PC-9 (cell line): ENCODE measurements around the gene NOS1. TPM values are rescaled to one million over a fixed set of nuclear protein-coding genes. Genes with fewer than 3 reads are reported as not detected.

ENCODE experiments used
- BruUV-seq: library from RNA; stranded (reverse); fragments of 400-500 nt; replicated peaks from 2 replicates; lab custom pipeline; 2021; lab: Mats Ljungman, UMichigan
- CTCF ChIA-PET: fragments of 300-600 bp; sonication (Branson Sonifier 250); formaldehyde crosslinking; loops from one replicate; lab custom pipeline; 2022; ENCODE audit warnings: antibody characterized with exemption; lab: Charles Lee
- POLR2A ChIA-PET: fragments of 300-600 bp; sonication (Branson Sonifier 250); formaldehyde crosslinking; loops from one replicate; lab custom pipeline; 2022; ENCODE audit warnings: antibody characterized with exemption; ENCODE audit not compliant: unreplicated experiment; lab: Charles Lee
- DNase-seq, 2 experiments: peaks; one replicate each; pipeline versions ENCODE4 v3.0.0 to v3.0.0-alpha.2; 2015 to 2022; ENCODE audit warnings: mixed read lengths in 1 of 2
- H2AFZ ChIP-seq: fragments of 200-600 bp; sonication (generic); 2 replicates; pipeline ENCODE4 v1.8.1; 2017; ENCODE audit warnings: antibody characterized with exemption
- H3F3A ChIP-seq: fragments of 200-600 bp; sonication (generic); 2 replicates; pipeline ENCODE4 v1.8.1; 2017; ENCODE audit warnings: antibody characterized with exemption, mild to moderate bottlenecking, low read depth; ENCODE audit not compliant: insufficient read depth
- H3K27ac ChIP-seq: fragments of 200-600 bp; sonication (generic); 2 replicates; pipeline ENCODE4 v1.6.1; 2016; ENCODE audit warnings: mixed run types
- H3K27me3 ChIP-seq: fragments of 200-600 bp; sonication (generic); 2 replicates; pipeline ENCODE4 v1.6.1; 2016; ENCODE audit warnings: low read depth, mixed run types; ENCODE audit not compliant: insufficient read depth
- H3K36me3 ChIP-seq: fragments of 200-600 bp; sonication (generic); 2 replicates; pipeline ENCODE4 v1.6.1; 2016; ENCODE audit warnings: low read depth, mixed run types
- H3K4me1 ChIP-seq: fragments of 200-600 bp; sonication (generic); replicated peaks from 2 replicates; pipeline ENCODE4 v1.6.1; 2016; ENCODE audit warnings: mixed run types; ENCODE audit not compliant: insufficient read depth
- H3K4me2 ChIP-seq: fragments of 200-600 bp; sonication (generic); 2 replicates; pipeline ENCODE4 v1.6.1; 2017; ENCODE audit warnings: mixed run types
- H3K4me3 ChIP-seq: fragments of 200-600 bp; sonication (generic); 2 replicates; pipeline ENCODE4 v1.6.1; 2016; ENCODE audit warnings: mixed run types
- H3K79me2 ChIP-seq: fragments of 200-600 bp; sonication (generic); 2 replicates; pipeline ENCODE4 v1.6.1; 2017; ENCODE audit warnings: low read depth, mixed run types
- H3K9me2 ChIP-seq: fragments of 200-600 bp; sonication (generic); 2 replicates; pipeline ENCODE4 v1.8.1; 2017; ENCODE audit warnings: mild to moderate bottlenecking; ENCODE audit not compliant: insufficient read depth
- H3K9me3 ChIP-seq: fragments of 200-600 bp; sonication (generic); 2 replicates; pipeline ENCODE4 v1.8.1; 2016; ENCODE audit warnings: low read depth; ENCODE audit not compliant: insufficient read depth
- H4K20me1 ChIP-seq: fragments of 200-600 bp; sonication (generic); 2 replicates; pipeline ENCODE4 v1.8.1; 2017; ENCODE audit not compliant: insufficient read depth
- CTCF ChIP-seq: fragments of 200-600 bp; sonication (generic); conservative IDR thresholded peaks from 2 replicates; pipeline ENCODE4 v1.6.1; 2017; ENCODE audit warnings: mixed run types, antibody characterized with exemption, mild to moderate bottlenecking, moderate library complexity
- EZH2 ChIP-seq: fragments of 200-600 bp; sonication (generic); IDR thresholded peaks from 2 replicates; pipeline ENCODE4 v1.8.0; 2017; ENCODE audit warnings: antibody characterized with exemption, low read depth
- intact Hi-C: fragments of 100-400 bp; cut with micrococcal nuclease; formaldehyde crosslinking; loops from one replicate; pipeline ENCODE4 v1.10.0; 2022; ENCODE audit not compliant: unreplicated experiment
- total RNA-seq: library from RNA; stranded (reverse); gene quantifications from 2 replicates; pipeline ENCODE4 v1.2.3, GENCODE V29; 2021

NOS1 gene
- total RNA-seq, 1 experiment from 2014 or later = not detected

GRCh38 chr12:117330441-117331113 lies 30.8 kb downstream of the NOS1 start:
- H3K4me2 ChIP-seq = no peak overlapping the region
- no TSS peak for BruUV-seq
- no peak for DNase-seq
- H3K79me2 ChIP-seq = no peaks in the 10 kb centered on the region
- ChIA-PET POLR2A (no interaction called here), CTCF (no interaction called here)
- no peaks in the 10 kb centered on the region for H3K9me2 ChIP-seq
- intact Hi-C loops = no loop called here
- peaks cover 100% of the 10 kb centered on the region for H3K27me3 ChIP-seq
- TF ChIP-seq CTCF = no peak
- TF ChIP-seq EZH2 = no peak
- no peaks in the 10 kb centered on the region for H3F3A ChIP-seq
- no peaks in the 10 kb centered on the region for H4K20me1 ChIP-seq
- H3K4me3 ChIP-seq = no peak overlapping the region
- H3K27ac ChIP-seq = no peak overlapping the region
- no peak overlapping the region for H2AFZ ChIP-seq
- H3K4me1 ChIP-seq = no peaks in the 10 kb centered on the region
- no peaks in the 10 kb centered on the region for H3K36me3 ChIP-seq
- H3K9me3 ChIP-seq = no peaks in the 10 kb centered on the region

- ChIA-PET CTCF (no interaction called here), POLR2A (no interaction called here)
- Histone ChIP-seq H3K27me3 (peaks cover 100% of the 10 kb centered on the region), H3F3A (no peaks in the 10 kb centered on the region), H3K4me1 (no peaks in the 10 kb centered on the region), H3K4me3 (no peak overlapping the region), H3K4me2 (no peak overlapping the region), H3K9me2 (no peaks in the 10 kb centered on the region), H2AFZ (no peak overlapping the region), H3K27ac (no peak overlapping the region), H3K9me3 (no peaks in the 10 kb centered on the region), H3K36me3 (no peaks in the 10 kb centered on the region), H4K20me1 (no peaks in the 10 kb centered on the region), H3K79me2 (no peaks in the 10 kb centered on the region)
- DNase-seq = no peak
- BruUV-seq = no TSS peak
- intact Hi-C loops = no loop called here
- no peak for TF ChIP-seq CTCF
- no peak for TF ChIP-seq EZH2
Measured at GRCh38 chr12:117329756-117330155, 31.7 kb downstream of the NOS1 start.

DNA sequence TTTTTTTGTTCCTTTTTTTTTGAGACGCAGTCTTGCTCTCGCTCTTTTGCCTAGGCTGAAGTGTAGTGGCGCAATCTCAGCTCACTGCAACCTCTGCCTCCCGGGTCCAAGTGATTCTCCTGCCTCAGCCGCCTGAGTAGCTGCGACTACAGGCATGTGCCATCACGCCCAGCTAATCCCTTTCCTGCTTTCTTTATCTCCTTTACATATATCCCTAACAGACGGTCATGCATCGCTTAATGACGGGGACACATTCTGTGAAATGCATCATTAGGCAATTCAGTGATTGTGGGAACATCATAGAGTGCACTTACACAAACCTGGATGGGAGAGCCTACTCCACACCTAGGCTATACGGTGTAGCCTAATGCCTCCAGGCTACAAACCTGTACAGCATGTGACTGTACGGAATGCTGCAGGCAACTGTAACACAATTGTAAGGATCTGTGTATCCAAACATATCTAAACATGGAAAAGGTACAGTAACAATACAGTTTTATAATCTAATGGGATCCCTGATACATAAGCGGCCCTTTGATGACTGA lies 32.8 kb downstream of the NOS1 start:
- BruUV-seq = no TSS peak
- ChIA-PET POLR2A (no interaction called here), CTCF (no interaction called here)
- DNase-seq = no peak
- H4K20me1 ChIP-seq = no peaks in the 10 kb centered on the region
- H3K4me3 ChIP-seq = no peak overlapping the region
- peaks cover 98% of the 10 kb centered on the region for H3K27me3 ChIP-seq
- no peaks in the 10 kb centered on the region for H3K9me2 ChIP-seq
- TF ChIP-seq EZH2 (no peak), CTCF (no peak)
- H3K4me1 ChIP-seq = no peaks in the 10 kb centered on the region
- no peak overlapping the region for H3K27ac ChIP-seq
- H3K79me2 ChIP-seq = no peaks in the 10 kb centered on the region
- H3K4me2 ChIP-seq = no peak overlapping the region
- H3K36me3 ChIP-seq = no peaks in the 10 kb centered on the region
- no peaks in the 10 kb centered on the region for H3K9me3 ChIP-seq
- intact Hi-C loops = no loop called here
- no peaks in the 10 kb centered on the region for H3F3A ChIP-seq
- H2AFZ ChIP-seq = no peak overlapping the region
